KMS-11 (cell line): ENCODE results near the gene LARGE1.

Source experiments
- H2AFZ ChIP-seq: fragments of 200-600 bp; sonication (generic); 2 replicates; pipeline ENCODE4 v1.6.1; 2016; ENCODE audit warnings: antibody characterized with exemption, mixed run types, low read depth
- H3K27ac ChIP-seq: fragments of 200-600 bp; sonication (generic); 2 replicates; pipeline ENCODE4 v1.6.1; 2016; ENCODE audit warnings: mild to moderate bottlenecking, mixed run types
- H3K27me3 ChIP-seq: fragments of 200-600 bp; sonication (generic); 2 replicates; pipeline ENCODE4 v1.6.1; 2017; ENCODE audit warnings: mild to moderate bottlenecking, low read depth, mixed run types, moderate library complexity; ENCODE audit not compliant: insufficient read depth
- H3K36me3 ChIP-seq: fragments of 200-600 bp; sonication (generic); 2 replicates; pipeline ENCODE4 v1.6.1; 2017; ENCODE audit warnings: mild to moderate bottlenecking, mixed run types; ENCODE audit not compliant: insufficient read depth
- H3K4me1 ChIP-seq: fragments of 200-600 bp; sonication (generic); 2 replicates; pipeline ENCODE4 v1.6.1; 2016; ENCODE audit warnings: mild to moderate bottlenecking, low read depth, mixed run types; ENCODE audit not compliant: poor library complexity, severe bottlenecking
- H3K4me2 ChIP-seq: fragments of 200-600 bp; sonication (generic); 2 replicates; pipeline ENCODE4 v1.7.0; 2016; ENCODE audit warnings: mild to moderate bottlenecking, mixed run types
- H3K4me3 ChIP-seq: fragments of 200-600 bp; sonication (generic); IDR thresholded peaks from 2 replicates; pipeline ENCODE4 v1.6.1; 2017; ENCODE audit warnings: low read depth, low read length, mixed read lengths; ENCODE audit not compliant: insufficient read depth
- H3K79me2 ChIP-seq: fragments of 200-600 bp; sonication (generic); 2 replicates; pipeline ENCODE4 v1.6.1; 2016; ENCODE audit warnings: low read depth, mixed run types; ENCODE audit not compliant: insufficient read depth
- H3K9ac ChIP-seq: fragments of 200-600 bp; sonication (generic); 2 replicates; pipeline ENCODE4 v1.6.1; 2016; ENCODE audit warnings: mild to moderate bottlenecking, mixed run types
- H4K20me1 ChIP-seq: fragments of 200-600 bp; sonication (generic); 2 replicates; pipeline ENCODE4 v1.6.1; 2016; ENCODE audit warnings: mild to moderate bottlenecking, mixed run types; ENCODE audit not compliant: insufficient read depth
- TF ChIP-seq, protein P1 (sequence below): fragments of 200-600 bp; sonication (generic); conservative IDR thresholded peaks from 2 replicates; pipeline ENCODE4 v1.6.1; 2017; ENCODE audit warnings: low read depth, mild to moderate bottlenecking, antibody characterized with exemption, low read length, moderate library complexity, mixed read lengths

The LARGE1 gene

DNA sequence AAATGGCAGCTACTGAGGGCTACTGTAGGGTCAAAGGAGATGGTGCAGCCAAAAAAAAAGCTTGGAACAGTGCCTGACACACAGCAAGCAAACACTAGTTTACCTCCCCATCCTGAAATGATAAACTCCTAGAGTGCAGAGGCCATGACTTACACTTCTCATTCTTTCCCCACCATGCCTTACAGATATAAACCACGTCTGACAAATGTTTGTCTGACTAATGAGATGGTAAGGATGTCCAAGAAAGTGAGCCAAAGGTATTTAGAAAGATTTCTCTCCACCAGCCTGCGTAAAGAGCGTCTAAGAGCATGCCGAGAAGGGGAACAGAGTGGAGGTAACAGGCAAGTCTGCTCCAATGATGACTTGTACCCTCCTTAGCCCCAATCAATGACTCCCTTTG lies 99.0 kb downstream of the LARGE1 start:
- no peak overlapping the region for H3K27ac ChIP-seq
- H3K36me3 ChIP-seq: no peaks in the 10 kb centered on the region
- no peak overlapping the region for H3K4me3 ChIP-seq
- no peak overlapping the region for H3K4me2 ChIP-seq
- H3K9ac ChIP-seq: no peak overlapping the region
- no peaks in the 10 kb centered on the region for H4K20me1 ChIP-seq
- H2AFZ ChIP-seq: no peak overlapping the region
- TF ChIP-seq, protein P1, sequence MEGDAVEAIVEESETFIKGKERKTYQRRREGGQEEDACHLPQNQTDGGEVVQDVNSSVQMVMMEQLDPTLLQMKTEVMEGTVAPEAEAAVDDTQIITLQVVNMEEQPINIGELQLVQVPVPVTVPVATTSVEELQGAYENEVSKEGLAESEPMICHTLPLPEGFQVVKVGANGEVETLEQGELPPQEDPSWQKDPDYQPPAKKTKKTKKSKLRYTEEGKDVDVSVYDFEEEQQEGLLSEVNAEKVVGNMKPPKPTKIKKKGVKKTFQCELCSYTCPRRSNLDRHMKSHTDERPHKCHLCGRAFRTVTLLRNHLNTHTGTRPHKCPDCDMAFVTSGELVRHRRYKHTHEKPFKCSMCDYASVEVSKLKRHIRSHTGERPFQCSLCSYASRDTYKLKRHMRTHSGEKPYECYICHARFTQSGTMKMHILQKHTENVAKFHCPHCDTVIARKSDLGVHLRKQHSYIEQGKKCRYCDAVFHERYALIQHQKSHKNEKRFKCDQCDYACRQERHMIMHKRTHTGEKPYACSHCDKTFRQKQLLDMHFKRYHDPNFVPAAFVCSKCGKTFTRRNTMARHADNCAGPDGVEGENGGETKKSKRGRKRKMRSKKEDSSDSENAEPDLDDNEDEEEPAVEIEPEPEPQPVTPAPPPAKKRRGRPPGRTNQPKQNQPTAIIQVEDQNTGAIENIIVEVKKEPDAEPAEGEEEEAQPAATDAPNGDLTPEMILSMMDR: no peak
- no peaks in the 10 kb centered on the region for H3K27me3 ChIP-seq
- no peaks in the 10 kb centered on the region for H3K4me1 ChIP-seq
- no peaks in the 10 kb centered on the region for H3K79me2 ChIP-seq

DNA sequence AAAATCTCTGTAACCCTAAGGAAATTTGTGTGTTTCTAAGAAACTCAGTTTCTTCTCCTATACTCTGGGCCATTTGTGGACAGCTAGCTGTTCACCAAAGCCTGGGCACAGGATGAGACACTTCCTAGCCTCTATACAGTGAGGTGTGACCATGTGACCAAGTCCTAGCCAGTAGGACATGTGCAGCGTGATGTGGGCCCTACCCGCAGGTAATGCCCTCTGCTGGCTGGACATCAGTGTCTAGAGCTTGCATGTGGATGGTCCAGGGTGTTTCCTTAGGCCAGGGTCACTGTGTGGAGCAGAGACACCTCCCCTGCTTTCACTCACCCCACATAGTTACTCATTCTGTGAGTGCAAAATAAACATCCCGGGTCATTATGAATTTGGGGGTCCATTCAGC lies 100.5 kb downstream of the LARGE1 start:
- H2AFZ ChIP-seq: no peak overlapping the region
- TF ChIP-seq, protein P1: no peak
- no peak overlapping the region for H3K9ac ChIP-seq
- H3K4me2 ChIP-seq: no peak overlapping the region
- H3K27me3 ChIP-seq: no peaks in the 10 kb centered on the region
- H4K20me1 ChIP-seq: no peaks in the 10 kb centered on the region
- H3K79me2 ChIP-seq: no peaks in the 10 kb centered on the region
- no peak overlapping the region for H3K4me3 ChIP-seq
- no peaks in the 10 kb centered on the region for H3K4me1 ChIP-seq
- no peaks in the 10 kb centered on the region for H3K36me3 ChIP-seq
- H3K27ac ChIP-seq: no peak overlapping the region

DNA sequence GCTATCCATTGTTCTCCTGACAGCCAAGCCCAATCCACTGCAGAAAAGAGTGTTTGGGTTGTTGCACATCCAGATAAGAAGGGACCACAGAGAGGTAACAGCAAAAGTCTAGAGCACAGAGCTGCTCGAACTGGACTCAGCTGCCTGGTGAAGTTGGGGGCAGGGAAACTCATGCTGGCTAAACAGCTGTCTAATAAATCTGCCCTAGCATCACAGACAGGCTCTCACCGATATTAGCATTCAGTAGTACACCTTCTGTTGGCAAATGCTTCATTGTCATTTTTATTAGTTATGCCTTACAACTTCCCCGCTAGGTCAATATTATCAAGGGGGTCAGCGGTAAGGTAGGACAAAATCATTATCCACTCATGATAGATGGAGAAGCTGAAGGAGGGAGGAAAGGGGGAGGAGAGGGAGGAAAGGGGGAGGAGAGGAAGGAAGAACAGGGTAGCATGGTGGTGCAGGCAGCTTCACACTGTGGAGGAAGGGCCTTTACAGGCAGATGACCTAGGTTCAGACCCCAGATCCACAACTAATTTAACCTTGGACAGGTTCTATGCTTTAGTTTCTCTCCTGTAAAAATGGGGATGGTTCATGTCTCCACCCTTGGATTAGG lies 102.7 kb downstream of the LARGE1 start:
- no peak overlapping the region for H3K27ac ChIP-seq
- TF ChIP-seq, protein P1: no peak
- no peaks in the 10 kb centered on the region for H3K79me2 ChIP-seq

DNA sequence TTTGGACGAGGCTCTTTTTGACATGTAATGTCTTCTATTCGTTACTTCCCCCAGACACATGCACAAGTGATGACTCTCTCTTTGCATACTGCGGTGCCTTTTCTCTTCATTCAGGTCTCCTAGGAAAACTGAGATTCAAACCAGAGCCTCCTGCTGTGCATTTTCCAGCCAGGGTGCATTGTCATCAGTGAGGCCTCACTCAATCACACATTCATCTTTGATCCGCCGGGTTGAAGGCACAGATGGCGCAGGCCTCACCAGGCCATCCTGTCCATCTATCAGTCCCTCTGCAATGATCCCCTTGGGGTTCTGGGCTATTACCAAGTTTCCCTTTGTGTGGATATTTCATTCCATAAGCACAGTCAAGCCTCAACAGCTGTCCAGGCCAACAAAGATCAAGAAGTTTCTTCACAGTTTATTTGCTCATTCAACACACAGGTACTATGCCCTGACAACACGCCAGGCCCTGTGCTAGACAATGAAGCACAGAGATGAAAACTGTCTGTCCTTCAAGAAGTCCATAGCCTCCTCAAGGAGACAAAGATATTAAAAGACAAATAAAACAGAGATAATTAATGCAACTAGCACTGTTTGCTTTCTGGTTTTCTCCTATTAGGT lies 107.8 kb downstream of the LARGE1 start:
- Histone ChIP-seq H3K9ac (no peak overlapping the region), H3K4me3 (no peak overlapping the region), H4K20me1 (no peaks in the 10 kb centered on the region), H3K27me3 (no peaks in the 10 kb centered on the region), H3K4me2 (no peak overlapping the region), H3K4me1 (no peaks in the 10 kb centered on the region), H2AFZ (no peak overlapping the region), H3K79me2 (no peaks in the 10 kb centered on the region), H3K27ac (no peak overlapping the region), H3K36me3 (no peaks in the 10 kb centered on the region)
- TF ChIP-seq, protein P1: no peak

More for the DNA sequence above, 102.7 kb downstream of the LARGE1 start:
- Histone ChIP-seq H3K36me3 (no peaks in the 10 kb centered on the region), H3K4me1 (no peaks in the 10 kb centered on the region), H2AFZ (no peak overlapping the region), H3K4me3 (no peak overlapping the region), H3K27me3 (no peaks in the 10 kb centered on the region), H3K4me2 (no peak overlapping the region), H4K20me1 (no peaks in the 10 kb centered on the region), H3K9ac (no peak overlapping the region)
